ENCODE measurements around the gene NTRK3.

- TF ChIP-seq PATZ1 (CRISPR knock-in tag; IDR thresholded peaks at IDR 0.05; ENCODE audit: borderline replicate concordance) (no peak), CSDC2 (CRISPR knock-in tag; IDR thresholded peaks at IDR 0.05) (no peak), POU6F1 (CRISPR knock-in tag; IDR thresholded peaks at IDR 0.05; ENCODE audit: borderline replicate concordance, low read depth) (no peak), ZFP3 (CRISPR knock-in tag; IDR thresholded peaks at IDR 0.05) (no peak), CREB5 (CRISPR knock-in tag; IDR thresholded peaks at IDR 0.05; ENCODE audit: low read depth) (no peak)
Measured at GRCh38 chr15:88073391-88073691, 183.2 kb downstream of the NTRK3 start.

Data from SK-N-SH treated with all-trans-retinoic acid at 6 μM for 48 hours (cell line).